DMS114 treated with DMSO at 0.1 percent for 48 hours (cell line): ENCODE data around the gene PGD.
"Not testable (repeated sequence)": the region's sequence is repeated elsewhere in the genome, so short reads cannot be mapped to it uniquely, and the experiment has no call there.

Experiments
- DNase-seq: peaks from one replicate; lab custom pipeline; 2025; ENCODE audit not compliant: unreplicated experiment; lab: John Stamatoyannopoulos, UW

The PGD gene

DNA sequence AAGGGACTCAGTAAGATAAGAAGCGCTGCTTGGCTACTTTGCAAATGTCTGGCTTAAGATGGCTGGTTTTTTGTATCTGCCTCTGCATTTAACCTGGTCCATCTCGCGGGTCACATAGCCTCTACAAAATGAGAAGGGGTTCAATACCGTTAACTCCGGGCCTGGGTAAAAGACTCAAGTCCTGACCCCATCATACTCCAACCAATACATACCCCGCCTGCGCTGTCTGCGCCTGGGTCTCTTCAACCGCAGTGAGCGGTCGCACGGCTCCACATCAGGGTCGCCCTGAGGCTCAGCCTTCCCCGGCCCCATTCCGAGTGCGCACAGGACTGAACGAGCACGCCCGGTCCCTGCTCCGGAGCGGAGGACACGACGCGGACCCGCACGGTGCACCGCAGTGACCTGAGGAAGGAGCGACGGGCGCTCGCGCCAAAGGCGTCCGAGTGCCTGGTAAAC lies 558 bp upstream of the PGD start:
- DNase-seq: no peak

GRCh38 chr1:10399444-10399941 lies 629 bp downstream of the PGD start:
- no peak for DNase-seq

DNA sequence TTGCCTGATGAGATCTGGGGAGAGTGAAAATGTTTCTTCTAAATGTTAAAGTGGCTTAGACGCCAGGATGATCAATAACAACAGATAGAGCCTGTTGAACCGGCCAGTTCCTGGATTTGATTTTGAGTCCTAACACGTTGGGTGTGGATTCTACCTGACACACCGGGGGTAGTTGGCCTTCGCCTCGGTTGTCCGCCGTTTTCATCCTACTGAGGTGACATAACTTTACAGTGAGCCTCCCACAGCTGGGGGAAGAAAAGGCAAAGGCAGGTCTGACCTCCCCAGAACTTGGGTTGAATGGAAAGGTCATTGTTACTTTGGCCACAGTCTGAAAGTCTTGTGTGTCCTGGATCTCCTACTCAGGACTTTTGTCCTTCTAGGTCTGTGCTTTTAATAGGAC lies 1.1 kb downstream of the PGD start:
- no peak for DNase-seq

DNA sequence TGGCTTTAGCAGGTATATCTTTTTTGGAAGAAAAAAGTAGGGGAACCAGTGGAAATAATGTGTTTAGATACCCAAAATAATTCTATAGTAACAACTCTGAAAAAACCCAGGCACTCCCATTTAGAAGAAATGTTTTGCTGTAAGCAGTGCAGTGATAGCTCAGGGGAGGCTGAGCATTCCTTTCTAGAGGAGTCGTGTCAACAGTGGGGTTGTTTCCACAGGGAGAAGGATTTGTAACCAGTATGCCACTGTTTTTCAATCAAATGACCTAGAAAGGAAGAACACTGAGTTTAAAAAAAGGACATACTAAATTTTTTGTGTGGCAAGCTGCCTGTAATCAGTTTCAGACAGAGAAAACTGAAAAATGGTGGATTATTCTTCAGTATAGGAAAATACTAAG lies 2.4 kb downstream of the PGD start:
- no peak for DNase-seq

DNA sequence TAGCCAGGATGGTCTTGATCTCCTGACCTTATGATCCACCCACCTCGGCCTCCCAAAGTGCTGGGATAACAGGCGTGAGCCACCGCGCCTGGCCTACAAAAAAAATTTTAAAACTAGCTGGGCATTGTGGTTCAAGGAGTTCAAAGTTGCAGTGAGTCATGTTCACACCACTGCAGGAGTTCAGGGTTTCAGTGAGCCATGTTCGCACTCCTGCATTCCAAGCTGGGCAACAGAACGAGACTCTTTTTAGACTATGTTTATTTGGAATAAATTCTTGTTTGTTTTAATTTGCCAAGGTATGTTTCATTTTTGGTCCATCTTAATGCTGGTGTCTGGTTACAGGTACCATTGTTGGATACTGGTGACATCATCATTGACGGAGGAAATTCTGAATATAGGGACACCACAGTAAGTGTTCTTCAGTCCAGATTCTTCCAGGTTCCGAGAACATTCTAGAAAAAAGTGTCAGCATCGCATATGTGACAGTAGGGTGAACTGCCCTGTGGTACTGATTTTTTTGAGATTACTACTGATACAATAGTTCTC lies 3.9 kb downstream of the PGD start:
- no peak for DNase-seq

GRCh38 chr1:10407201-10407600 lies 8.3 kb downstream of the PGD start:
- DNase-seq: no peak

DNA sequence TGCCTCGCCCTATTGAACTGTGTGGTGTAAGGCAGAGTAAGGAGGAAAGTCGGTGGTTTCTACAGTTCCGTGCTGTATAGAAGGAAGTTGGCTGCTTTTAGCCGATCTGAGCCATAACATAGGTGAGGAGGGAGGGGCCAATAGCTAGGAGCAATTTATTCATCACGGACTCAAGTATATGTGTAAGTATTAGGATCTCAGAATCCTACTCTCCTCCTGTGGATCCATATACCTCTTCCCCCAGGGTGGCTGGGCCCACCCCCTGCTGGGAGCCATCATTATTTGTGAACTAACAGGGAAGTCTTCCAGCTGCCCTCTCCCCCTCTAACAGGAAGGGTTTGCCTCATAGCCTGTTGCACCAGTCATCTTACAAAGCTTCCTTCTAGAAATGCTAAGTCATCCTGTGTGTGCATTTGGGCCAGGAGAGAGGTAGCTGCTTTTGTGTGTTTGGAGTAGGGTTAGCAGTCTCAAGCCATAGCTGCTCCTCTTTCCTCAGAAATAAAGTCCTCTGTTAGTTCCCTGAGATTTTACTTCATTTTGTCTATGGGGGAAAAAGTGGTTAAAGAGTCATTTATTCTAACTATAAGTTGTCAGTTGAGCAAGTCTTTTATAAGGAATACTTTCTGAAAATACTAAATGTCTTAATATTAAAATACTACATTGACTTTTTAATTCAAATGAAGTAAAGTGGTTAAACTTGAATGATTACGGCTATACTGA lies 16.5 kb downstream of the PGD start:
- DNase-seq: no peak

DNA sequence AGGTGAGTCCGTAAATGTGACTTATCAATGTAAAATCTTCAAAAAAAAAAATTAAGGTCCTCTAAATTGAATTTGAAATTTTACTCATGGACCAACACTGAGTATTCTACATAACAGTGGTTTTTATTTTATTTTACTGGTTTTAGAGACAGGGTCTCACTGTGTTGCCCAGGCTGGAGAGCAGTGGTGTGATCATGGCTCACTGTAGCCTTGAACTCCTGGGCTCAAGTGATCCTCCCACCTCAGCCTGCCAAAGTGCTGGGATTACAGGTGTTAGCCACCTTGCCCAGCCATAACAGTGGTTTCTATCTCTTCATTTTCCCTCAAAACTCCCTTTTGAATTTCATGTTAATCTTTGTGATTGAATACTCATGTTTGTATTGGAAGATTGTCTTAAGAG lies 17.1 kb downstream of the PGD start:
- not testable (repeated sequence) for DNase-seq

GRCh38 chr1:10418741-10419140 lies 19.9 kb downstream of the PGD start:
- DNase-seq: not testable (repeated sequence)

DNA sequence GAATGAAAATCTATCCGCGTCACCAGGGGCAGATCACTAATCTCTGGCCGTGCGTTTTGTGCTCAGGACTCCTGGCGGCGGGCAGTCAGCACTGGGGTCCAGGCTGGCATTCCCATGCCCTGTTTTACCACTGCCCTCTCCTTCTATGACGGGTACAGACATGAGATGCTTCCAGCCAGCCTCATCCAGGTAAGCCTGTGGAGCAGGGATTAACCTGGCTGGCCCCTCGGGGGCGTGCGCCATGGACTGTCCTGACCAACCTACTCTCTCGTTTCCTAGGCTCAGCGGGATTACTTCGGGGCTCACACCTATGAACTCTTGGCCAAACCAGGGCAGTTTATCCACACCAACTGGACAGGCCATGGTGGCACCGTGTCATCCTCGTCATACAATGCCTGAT lies 20.5 kb downstream of the PGD start:
- DNase-seq: no peak

- DNase-seq: no peak
Observed at GRCh38 chr1:10421637-10422036, 22.8 kb downstream of the PGD start.

- no peak for DNase-seq
Observed at GRCh38 chr1:10424034-10424433, 25.2 kb downstream of the PGD start.

DNA sequence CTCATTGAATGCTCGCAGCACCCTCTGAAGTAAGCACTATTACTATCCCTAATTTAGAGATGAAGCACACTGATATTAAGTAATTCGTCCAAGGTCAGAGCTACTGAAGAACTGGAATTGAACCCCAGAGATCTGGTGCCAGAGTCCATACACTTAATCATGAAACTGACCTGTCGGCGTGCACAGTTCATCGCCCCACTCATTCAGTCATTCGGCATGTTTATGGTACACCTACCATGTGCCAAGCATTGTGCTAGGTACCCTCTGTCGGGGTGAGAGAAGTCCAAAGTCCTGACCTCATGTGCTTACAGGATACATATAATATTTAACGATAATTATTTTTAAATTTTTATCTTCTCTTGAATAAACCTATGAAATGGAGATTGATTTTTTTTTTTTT lies 25.8 kb downstream of the PGD start:
- DNase-seq: no peak

DNA sequence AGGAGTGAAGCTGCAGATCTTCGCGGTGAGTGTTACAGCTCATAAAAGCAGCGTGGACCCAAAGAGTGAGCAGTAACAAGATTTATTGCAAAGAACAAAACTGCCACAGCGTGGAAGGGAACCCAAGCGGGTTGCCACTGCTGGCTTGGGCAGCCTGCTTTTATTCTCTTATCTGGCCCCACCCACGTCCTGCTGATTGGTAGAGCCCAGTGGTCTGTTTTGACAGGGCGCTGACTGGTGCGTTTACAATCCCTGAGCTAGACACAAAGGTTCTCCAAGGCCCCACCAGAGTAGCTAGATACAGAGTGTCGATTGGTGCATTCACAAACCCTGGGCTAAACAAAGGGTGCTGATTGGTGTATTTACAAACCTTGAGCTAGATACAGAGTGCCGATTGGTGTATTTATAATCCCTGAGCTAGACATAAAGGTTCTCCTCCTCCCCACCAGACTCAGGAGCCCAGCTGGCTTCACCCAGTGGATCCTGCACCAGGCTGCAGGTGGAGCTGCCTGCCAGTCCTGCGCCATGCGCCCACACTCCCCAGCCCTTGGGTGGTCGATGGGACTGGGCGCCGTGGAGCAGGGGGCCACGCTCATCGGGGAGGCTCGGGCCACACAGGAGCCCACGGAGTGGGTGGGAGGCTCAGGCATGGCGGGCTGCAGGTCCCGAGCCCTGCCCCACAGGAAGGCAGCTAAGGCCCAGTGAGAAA lies 27.1 kb downstream of the PGD start:
- not testable (repeated sequence) for DNase-seq

DNA sequence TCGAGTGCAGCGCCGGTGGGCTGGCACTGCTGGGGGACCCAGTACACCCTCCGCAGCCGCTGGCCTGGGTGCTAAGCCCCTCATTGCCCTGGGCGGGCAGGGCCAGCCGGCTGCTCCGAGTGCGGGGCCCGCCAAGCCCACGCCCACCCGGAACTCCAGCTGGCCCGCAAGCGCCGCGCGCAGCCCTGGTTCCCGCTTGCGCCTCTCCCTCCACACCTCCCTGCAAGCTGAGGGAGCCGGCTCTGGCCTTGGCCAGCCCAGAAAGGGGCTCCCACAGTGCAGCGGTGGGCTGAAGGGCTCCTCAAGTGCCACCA lies 27.6 kb downstream of the PGD start:
- DNase-seq: not testable (repeated sequence)

DNA sequence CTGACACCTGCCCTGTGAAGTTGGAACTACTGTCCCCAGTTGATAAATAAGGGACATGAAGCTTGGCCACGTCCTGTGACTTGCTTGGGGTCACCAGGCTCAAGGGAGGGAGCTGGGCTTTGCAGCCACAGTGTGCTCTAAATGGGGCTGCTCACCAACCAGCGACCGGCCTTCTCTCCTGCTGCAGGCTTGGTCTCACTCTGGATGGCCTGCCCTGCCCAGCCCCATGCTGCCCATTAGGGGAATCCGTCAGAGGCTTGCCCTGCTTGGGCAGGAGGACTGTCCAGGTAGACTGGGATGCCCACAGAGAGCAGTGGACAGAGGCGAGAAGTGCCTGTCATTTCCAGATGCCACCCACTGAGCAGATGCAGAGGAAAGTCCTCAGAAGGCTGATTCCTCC lies 30.1 kb downstream of the PGD start:
- no peak for DNase-seq

- no peak for DNase-seq
Observed at GRCh38 chr1:10429868-10430215, 31.0 kb downstream of the PGD start.

DNA sequence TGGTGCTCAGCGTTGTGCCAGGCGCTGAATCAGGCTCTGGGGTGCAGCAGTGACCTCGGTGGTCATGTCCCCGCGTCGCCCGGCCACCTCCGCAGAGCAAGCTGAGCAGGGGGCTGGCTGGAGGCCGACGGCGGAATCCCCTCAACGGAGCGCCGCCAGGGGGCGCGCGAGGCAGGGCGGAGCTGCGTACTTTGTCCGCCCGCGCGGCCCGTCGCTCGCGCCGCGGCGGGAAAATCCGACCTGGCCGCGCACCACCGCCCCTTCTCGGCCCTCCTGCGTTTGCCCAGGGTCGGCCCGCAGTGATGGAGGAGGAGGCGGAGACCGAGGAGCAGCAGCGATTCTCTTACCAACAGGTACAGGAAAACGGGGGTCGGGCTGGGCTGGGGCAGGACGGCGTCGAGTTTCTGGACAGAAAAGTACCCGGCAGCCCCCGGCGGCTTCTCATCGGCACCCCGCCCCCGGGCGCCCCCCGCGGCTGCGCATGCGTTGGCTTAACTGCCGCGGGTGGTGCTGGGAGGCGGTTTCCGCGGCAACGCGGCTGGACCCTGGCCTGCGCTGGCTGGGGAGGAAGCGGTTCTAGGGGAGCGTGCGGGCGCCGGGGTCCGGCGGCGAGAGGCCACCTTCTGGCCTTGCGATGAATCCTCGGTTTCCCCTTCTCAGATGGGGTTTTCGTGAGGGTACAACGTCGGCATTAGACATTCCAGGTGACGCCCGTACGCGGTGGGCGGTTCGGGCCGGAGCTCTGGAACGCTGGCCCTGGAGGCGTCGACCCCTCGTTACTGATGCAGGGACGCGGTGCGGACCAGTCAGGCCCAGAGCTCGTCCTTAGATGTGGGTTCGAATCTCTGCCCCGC lies 31.6 kb downstream of the PGD start, which contains the start of gene CENPS:
CENPS (plus strand) TSS at position 218 of the 854 bp plus-strand sequence; CDS start at position 303, 85 bp downstream.
- peak; percentile 84 for DNase-seq

GRCh38 chr1:10431070-10431730 lies 32.3 kb downstream of the PGD start:
- DNase-seq: no peak

- no peak for DNase-seq
Observed at GRCh38 chr1:10432910-10433700, 34.2 kb downstream of the PGD start.
